Rectal smooth muscle tissue (tissue), 1 donor: ENCODE measurements around the gene WDR33.

Source experiments
- H3K27ac ChIP-seq: one replicate; pipeline ENCODE4 v1.7.0; 2013; ENCODE audit warnings: low read depth, low read length, inconsistent platforms
- H3K27me3 ChIP-seq: one replicate; pipeline ENCODE4 v1.7.0; 2013; ENCODE audit warnings: low read length; ENCODE audit not compliant: control insufficient read depth, insufficient read depth
- H3K36me3 ChIP-seq: one replicate; pipeline ENCODE4 v1.7.0; 2013; ENCODE audit warnings: low read length; ENCODE audit not compliant: control insufficient read depth, insufficient read depth
- H3K4me1 ChIP-seq: one replicate; pipeline ENCODE4 v1.7.0; 2013; ENCODE audit warnings: low read length; ENCODE audit not compliant: control insufficient read depth, insufficient read depth
- H3K4me3 ChIP-seq: one replicate; pipeline ENCODE4 v1.7.0; 2013; ENCODE audit warnings: low read length
- H3K9ac ChIP-seq: one replicate; pipeline ENCODE4 v1.7.0; 2013; ENCODE audit warnings: low read length

WDR33 gene

GRCh38 chr2:127743477-127744026 is 67.4 kb downstream of the WDR33 start:
- no peak overlapping the region for H3K4me3 ChIP-seq
- H3K36me3 ChIP-seq, result peaks cover 4% of the 10 kb centered on the region
- no peak overlapping the region for H3K27ac ChIP-seq
- H3K27me3 ChIP-seq, result no peaks in the 10 kb centered on the region
- H3K4me1 ChIP-seq, result no peaks in the 10 kb centered on the region
- H3K9ac ChIP-seq, result no peak overlapping the region

GRCh38 chr2:127740665-127741288 is 70.2 kb downstream of the WDR33 start:
- Histone ChIP-seq H3K36me3 (no peaks in the 10 kb centered on the region), H3K4me1 (no peaks in the 10 kb centered on the region), H3K9ac (no peak overlapping the region), H3K27ac (no peak overlapping the region), H3K27me3 (no peaks in the 10 kb centered on the region), H3K4me3 (no peak overlapping the region)

GRCh38 chr2:127739800-127740199 is 71.2 kb downstream of the WDR33 start:
- Histone ChIP-seq H3K4me1 (no peaks in the 10 kb centered on the region), H3K9ac (no peak overlapping the region), H3K36me3 (no peaks in the 10 kb centered on the region), H3K27me3 (no peaks in the 10 kb centered on the region), H3K4me3 (no peak overlapping the region), H3K27ac (no peak overlapping the region)

GRCh38 chr2:127737892-127738291 is 73.1 kb downstream of the WDR33 start:
- no peaks in the 10 kb centered on the region for H3K36me3 ChIP-seq
- no peak overlapping the region for H3K9ac ChIP-seq
- H3K27me3 ChIP-seq, result no peaks in the 10 kb centered on the region
- peaks cover 2% of the 10 kb centered on the region for H3K4me1 ChIP-seq
- H3K4me3 ChIP-seq, result no peak overlapping the region
- H3K27ac ChIP-seq, result no peak overlapping the region

DNA sequence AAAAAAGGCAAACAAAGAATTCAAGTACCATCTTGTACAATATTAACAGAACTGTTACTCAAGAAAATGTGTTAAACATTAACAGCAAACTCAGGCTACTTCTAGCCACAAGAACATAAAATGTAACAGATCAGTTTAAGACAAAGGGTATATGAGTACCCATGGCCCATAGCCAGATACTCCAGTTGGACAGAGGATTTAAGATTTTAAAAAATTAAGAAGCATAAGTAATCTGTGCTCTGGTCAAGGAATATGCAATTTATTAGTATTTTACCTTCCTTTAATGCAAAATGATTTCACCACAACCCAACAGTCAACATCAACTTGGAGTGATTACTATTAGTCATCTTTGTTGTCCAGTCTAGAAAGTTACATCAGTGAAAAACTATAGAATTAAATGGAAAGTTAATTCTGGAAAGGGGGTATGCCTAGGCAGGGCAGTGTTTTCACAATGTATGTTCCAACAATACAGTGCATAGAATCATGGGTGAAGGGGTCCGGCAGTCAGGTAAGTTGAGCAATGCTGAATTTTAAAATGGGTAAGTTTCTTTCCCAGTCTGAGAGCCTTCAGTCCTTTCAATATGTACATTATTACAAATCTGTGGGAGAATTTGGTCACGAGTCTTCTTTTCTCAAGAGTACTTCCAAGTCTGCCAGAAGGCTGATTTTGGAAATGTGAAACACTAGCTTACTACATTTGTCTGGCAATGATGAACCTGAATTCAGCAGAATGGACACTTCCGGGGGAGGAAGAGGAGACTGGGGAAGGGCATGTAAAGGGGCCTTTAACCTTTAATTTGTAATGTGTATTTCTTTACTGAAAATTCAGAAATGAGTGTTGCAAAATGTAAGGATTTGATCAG is 75.2 kb downstream of the WDR33 start:
- Histone ChIP-seq H3K27me3 (no peaks in the 10 kb centered on the region), H3K4me3 (no peak overlapping the region), H3K4me1 (peaks cover 2% of the 10 kb centered on the region), H3K27ac (no peak overlapping the region), H3K9ac (no peak overlapping the region), H3K36me3 (no peaks in the 10 kb centered on the region)

DNA sequence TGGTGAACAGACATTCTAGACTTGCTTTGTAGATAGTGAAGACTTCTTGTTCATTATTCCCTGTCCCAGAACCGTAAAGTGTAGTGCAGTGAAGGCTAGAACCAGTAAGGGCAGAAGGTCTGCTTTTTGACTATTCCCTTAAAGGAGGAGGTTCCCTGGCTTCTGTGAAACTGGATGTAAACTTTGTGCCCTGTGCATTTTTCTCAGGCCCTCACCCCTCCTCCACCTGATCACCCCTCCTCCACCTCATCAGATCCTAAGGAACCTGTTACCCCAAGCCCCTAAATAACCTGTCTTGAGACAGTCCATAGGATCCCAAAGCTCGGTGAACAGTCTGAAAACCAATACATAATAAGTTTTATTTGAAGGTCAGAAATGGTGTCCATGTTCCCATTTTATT is 75.9 kb downstream of the WDR33 start:
- Histone ChIP-seq H3K27ac (no peak overlapping the region), H3K4me1 (peaks cover 2% of the 10 kb centered on the region), H3K9ac (no peak overlapping the region), H3K27me3 (no peaks in the 10 kb centered on the region), H3K36me3 (no peaks in the 10 kb centered on the region), H3K4me3 (no peak overlapping the region)

DNA sequence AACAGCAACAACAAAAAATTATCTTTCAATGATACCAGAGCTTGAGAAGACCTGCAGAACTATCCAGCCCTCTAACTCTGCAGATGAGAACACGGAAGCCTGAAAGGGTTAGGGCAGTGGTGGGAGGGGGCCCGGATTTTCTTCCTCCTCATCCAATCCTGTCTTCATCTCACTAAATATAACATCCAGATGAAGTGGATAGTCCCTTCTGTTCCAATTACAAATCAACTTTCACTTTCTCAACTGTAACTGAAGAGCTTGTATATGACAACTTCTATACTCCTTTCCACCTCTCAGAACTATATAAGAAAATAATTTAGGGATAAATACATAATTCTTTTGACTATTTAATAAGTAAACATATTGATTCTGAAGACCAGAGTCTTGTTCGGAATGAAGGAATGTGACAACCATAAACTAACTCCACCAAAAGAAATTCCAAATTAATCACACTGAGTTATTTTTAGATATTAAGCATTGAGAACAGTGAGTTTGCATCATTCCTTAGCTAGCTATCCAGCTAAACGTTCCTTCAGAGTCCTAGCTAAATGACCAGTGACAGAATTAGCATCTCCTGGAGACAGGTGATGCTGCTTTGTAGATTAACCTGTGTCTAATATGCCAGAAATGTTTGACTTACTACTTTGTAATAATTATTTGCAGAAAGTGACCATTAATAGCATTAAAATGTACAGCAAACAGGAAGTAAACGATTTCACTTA is 77.0 kb downstream of the WDR33 start:
- Histone ChIP-seq H3K36me3 (no peaks in the 10 kb centered on the region), H3K4me3 (no peak overlapping the region), H3K27ac (no peak overlapping the region), H3K4me1 (peaks cover 2% of the 10 kb centered on the region), H3K27me3 (no peaks in the 10 kb centered on the region), H3K9ac (no peak overlapping the region)

- no peak overlapping the region for H3K4me3 ChIP-seq
- H3K27ac ChIP-seq, result no peak overlapping the region
- no peak overlapping the region for H3K9ac ChIP-seq
- no peaks in the 10 kb centered on the region for H3K36me3 ChIP-seq
- no peaks in the 10 kb centered on the region for H3K27me3 ChIP-seq
- H3K4me1 ChIP-seq, result peaks cover 2% of the 10 kb centered on the region
Measured at GRCh38 chr2:127733113-127733815, 77.7 kb downstream of the WDR33 start.

DNA sequence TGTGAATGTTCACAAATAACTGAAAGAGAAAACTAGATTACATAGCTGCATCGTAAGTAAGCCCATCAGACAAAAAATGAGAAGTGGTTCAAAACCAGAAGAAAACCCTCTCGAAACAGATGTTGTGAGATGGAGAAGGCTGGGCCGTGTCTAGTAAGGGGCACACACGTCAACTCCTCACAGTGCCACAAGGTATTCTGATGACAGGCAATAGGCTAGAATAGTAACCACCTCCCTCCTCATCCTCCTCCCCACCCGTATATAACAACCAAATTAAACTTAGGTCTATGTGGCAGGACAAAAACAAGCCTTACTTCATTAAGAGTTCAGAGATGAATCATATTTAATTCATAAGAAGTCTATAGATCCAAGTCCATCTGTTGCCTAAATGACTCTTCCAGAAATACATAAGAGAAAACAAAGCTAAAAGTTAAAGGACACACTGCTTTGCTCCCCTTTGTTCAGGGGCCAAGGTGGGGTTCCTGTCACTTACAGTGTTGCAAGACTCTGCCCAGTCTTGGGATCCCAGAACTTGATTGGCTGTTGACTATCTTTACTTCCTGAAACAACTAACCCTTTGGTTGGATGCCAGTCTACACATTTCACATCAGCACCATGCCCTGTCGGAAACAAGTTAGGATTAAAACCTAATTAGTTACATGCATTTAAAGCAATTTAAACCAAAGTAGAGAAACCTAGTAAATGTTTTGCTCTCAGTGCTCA is 84.7 kb downstream of the WDR33 start:
- H3K9ac ChIP-seq, result no peak overlapping the region
- H3K36me3 ChIP-seq, result peaks cover 8% of the 10 kb centered on the region
- H3K27me3 ChIP-seq, result no peaks in the 10 kb centered on the region
- no peak overlapping the region for H3K27ac ChIP-seq
- H3K4me3 ChIP-seq, result no peak overlapping the region
- no peaks in the 10 kb centered on the region for H3K4me1 ChIP-seq

DNA sequence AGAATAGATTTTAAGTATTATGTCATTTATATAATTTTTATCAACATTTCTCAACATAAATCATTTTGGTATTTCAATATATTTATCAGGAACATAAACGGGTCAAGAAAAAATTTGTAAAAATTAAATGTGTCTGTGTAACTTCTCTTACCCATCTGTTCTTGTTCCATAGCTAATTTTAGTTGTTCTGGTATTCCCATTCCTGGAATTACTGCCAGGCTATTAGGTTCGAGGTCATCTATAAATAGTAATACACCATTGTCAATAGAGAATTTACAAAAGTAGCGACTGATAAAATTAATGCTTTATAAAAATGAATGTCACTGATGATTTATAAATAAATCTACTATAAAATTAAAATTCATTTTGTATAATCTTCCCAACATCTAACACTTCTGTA is 88.2 kb downstream of the WDR33 start:
- no peak overlapping the region for H3K9ac ChIP-seq
- no peak overlapping the region for H3K27ac ChIP-seq
- peaks cover 24% of the 10 kb centered on the region for H3K36me3 ChIP-seq
- no peaks in the 10 kb centered on the region for H3K4me1 ChIP-seq
- no peaks in the 10 kb centered on the region for H3K27me3 ChIP-seq
- no peak overlapping the region for H3K4me3 ChIP-seq

- Histone ChIP-seq H3K36me3 (peaks cover 24% of the 10 kb centered on the region), H3K9ac (no peak overlapping the region), H3K27ac (no peak overlapping the region), H3K4me1 (no peaks in the 10 kb centered on the region), H3K27me3 (no peaks in the 10 kb centered on the region), H3K4me3 (no peak overlapping the region)
Measured at GRCh38 chr2:127721978-127722355, 89.0 kb downstream of the WDR33 start.
